Suprapubic skin (tissue), 3 donors: ENCODE measurements around the gene NPIPA8.
"Not testable (repeated sequence)": the region's sequence is repeated elsewhere in the genome, so short reads cannot be mapped to it uniquely, and the experiment has no call there.

Source experiments
- POLR2A ChIP-seq, 2 donors: fragments of 450-650 bp; IDR thresholded peaks; one replicate each; pipeline ENCODE4 v1.6.1; 2017; ENCODE audit warnings: antibody characterized with exemption in 2 of 2, mild to moderate bottlenecking in 2 of 2, moderate library complexity in 2 of 2
- TF ChIP-seq, protein P1 (sequence below), 2 donors: fragments of 200-600 bp in 1 of 2; fragments of 450-650 bp in 1 of 2; sonication (generic) in 1 of 2; IDR thresholded peaks; one replicate each; pipeline ENCODE4 v1.5.1; 2016 to 2019; ENCODE audit warnings: antibody characterized with exemption in 2 of 2, mild to moderate bottlenecking in 1 of 2, moderate library complexity in 1 of 2

DNA sequence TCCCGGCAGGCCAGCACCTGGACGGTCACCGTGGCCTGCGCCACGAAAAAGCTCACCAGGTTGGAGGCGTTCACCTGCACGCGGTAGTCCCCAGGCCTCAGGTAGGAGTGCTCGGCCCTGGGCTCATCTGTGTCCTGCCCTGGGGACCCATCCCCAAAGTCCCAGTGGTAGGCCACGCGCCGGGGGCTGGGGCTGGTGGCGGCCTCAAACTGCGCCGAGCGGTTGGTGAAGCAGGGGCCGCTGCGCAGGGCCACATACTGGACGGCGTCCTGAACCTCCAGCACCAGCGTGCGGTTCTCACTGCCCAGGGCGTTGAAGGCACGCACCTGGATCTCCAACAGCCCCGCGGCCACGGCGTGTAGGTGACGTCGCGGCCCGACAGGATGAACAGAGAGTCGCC is 48.7 kb upstream of the NPIPA8 start:
- TF ChIP-seq POLR2A (IDR thresholded peaks at IDR 0.05) = not testable (repeated sequence)
- TF ChIP-seq, protein P1, sequence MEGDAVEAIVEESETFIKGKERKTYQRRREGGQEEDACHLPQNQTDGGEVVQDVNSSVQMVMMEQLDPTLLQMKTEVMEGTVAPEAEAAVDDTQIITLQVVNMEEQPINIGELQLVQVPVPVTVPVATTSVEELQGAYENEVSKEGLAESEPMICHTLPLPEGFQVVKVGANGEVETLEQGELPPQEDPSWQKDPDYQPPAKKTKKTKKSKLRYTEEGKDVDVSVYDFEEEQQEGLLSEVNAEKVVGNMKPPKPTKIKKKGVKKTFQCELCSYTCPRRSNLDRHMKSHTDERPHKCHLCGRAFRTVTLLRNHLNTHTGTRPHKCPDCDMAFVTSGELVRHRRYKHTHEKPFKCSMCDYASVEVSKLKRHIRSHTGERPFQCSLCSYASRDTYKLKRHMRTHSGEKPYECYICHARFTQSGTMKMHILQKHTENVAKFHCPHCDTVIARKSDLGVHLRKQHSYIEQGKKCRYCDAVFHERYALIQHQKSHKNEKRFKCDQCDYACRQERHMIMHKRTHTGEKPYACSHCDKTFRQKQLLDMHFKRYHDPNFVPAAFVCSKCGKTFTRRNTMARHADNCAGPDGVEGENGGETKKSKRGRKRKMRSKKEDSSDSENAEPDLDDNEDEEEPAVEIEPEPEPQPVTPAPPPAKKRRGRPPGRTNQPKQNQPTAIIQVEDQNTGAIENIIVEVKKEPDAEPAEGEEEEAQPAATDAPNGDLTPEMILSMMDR (IDR thresholded peaks at IDR 0.05) = not testable (repeated sequence)
